ENCODE data around the gene FLT3.

DNA sequence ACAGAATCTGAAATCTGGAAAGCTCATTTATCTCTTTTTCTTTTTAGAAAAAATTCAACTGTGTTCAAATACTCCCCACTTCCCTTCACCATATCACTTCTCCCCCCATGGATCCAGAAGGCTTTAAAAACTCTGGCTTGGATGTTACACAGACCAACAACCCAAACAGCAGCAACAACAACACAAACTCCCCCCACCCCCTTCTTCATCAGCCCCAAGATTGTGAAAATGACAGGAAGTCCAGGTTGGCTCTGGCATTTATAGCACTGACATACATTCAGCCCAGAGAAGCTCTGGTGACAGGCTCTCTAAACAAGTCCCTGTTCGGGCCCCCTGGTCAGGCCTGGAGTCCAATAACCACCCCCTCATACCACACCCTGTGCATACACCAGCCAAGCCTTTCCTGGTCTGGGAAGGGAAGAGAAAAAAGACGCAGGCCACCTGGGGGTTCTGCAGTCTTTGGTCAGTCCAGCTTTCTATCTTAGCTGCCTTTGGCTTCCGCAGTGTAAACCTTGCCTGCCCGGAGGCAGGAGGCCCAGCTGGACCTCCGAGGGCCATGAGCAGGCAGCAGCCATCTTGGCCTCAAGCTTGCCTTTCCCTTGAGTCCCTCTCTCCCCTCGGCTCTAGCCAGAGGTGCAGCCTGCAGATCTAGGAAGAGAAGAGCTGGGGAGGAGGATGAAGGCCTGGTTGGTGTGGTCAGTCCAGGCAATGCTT lies 138.1 kb downstream of the FLT3 start:
- TF ChIP-seq EZH2 (IDR thresholded peaks at IDR 0.05; ENCODE audit: borderline replicate concordance) (no peak), CTCF (IDR thresholded peaks at IDR 0.05; ENCODE audit: poor library complexity) (no peak), EZH2phosphoT487 (IDR thresholded peaks at IDR 0.05; ENCODE audit: low read depth, severe bottlenecking, unreplicated experiment) (no peak)

Data from hepatocyte (in vitro differentiated cells).